IMR-90 (cell line): ENCODE results near the gene C16orf92. TPM values are rescaled to one million over a fixed set of nuclear protein-coding genes. Genes with fewer than 3 reads are reported as not detected.

Experiments used
- ATAC-seq: fragments of 200-7000 bp; cut with Tn5 transposase; 2 replicates; pipeline ENCODE4 v1.9.1; 2020; ENCODE audit warnings: low read depth, mild to moderate bottlenecking, moderate library complexity
- BruUV-seq: library from RNA; stranded (reverse); fragments of 400-500 nt; replicated peaks from 2 replicates; lab custom pipeline; 2021; lab: Mats Ljungman, UMichigan
- CTCF ChIA-PET: fragments of 300-600 bp; formaldehyde crosslinking; extraction: SDS; loops from one replicate; lab custom pipeline; 2021; ENCODE audit warnings: antibody characterized with exemption; lab: Yijun Ruan, JAX
- POLR2A ChIA-PET: fragments of 300-600 bp; sonication (Branson Sonifier 250); formaldehyde crosslinking; loops from one replicate; lab custom pipeline; 2022; ENCODE audit warnings: antibody characterized with exemption; ENCODE audit not compliant: unreplicated experiment; lab: Charles Lee
- DNase-seq: peaks from one replicate; pipeline ENCODE4 v3.0.0; 2013
- H2AFZ ChIP-seq: replicated peaks from 2 replicates; pipeline ENCODE3; 2013; ENCODE audit warnings: low read length, mild to moderate bottlenecking; ENCODE audit not compliant: poor library complexity
- H2AK5ac ChIP-seq: 2 replicates; pipeline ENCODE4 v1.6.1; 2013; ENCODE audit warnings: low read depth, low read length, inconsistent platforms
- H2AK9ac ChIP-seq: replicated peaks from 2 replicates; pipeline ENCODE3; 2013; ENCODE audit warnings: mild to moderate bottlenecking, low read depth, low read length, moderate library complexity; ENCODE audit not compliant: poor library complexity
- H2BK120ac ChIP-seq: 2 replicates; pipeline ENCODE4 v1.6.1; 2013; ENCODE audit warnings: low read depth, low read length, inconsistent platforms
- H2BK15ac ChIP-seq: 3 replicates; pipeline ENCODE4 v1.6.1; 2013; ENCODE audit warnings: low read depth, low read length, inconsistent platforms
- H2BK20ac ChIP-seq: 2 replicates; pipeline ENCODE4 v1.6.1; 2013; ENCODE audit warnings: low read depth, mild to moderate bottlenecking, inconsistent platforms, low read length, moderate library complexity
- H2BK5ac ChIP-seq: 2 replicates; pipeline ENCODE4 v1.6.1; 2013; ENCODE audit warnings: mild to moderate bottlenecking, low read depth, low read length, inconsistent platforms; ENCODE audit not compliant: poor library complexity, severe bottlenecking
- H3K14ac ChIP-seq: replicated peaks from 2 replicates; pipeline ENCODE4 v1.6.1; 2013; ENCODE audit warnings: low read depth, low read length, inconsistent platforms
- H3K18ac ChIP-seq: 2 replicates; pipeline ENCODE4 v1.6.1; 2013; ENCODE audit warnings: low read depth, low read length, control low read depth
- H3K23ac ChIP-seq: 2 replicates; pipeline ENCODE4 v1.6.1; 2013; ENCODE audit warnings: low read depth, low read length, inconsistent platforms
- H3K27ac ChIP-seq: 2 replicates; pipeline ENCODE4 v1.5.1; 2013; ENCODE audit warnings: mild to moderate bottlenecking, control low read depth, low read length; ENCODE audit not compliant: insufficient read depth
- H3K27me3 ChIP-seq: 2 replicates; pipeline ENCODE4 v1.6.1; 2013; ENCODE audit warnings: low read length; ENCODE audit not compliant: control insufficient read depth, insufficient read depth
- H3K36me3 ChIP-seq: 2 replicates; pipeline ENCODE4 v1.6.1; 2013; ENCODE audit warnings: low read length, mixed read lengths; ENCODE audit not compliant: control insufficient read depth, insufficient read depth
- H3K4ac ChIP-seq: 2 replicates; pipeline ENCODE4 v1.6.1; 2013; ENCODE audit warnings: low read depth, low read length, inconsistent platforms
- H3K4me1 ChIP-seq: 2 replicates; pipeline ENCODE4 v1.6.1; 2013; ENCODE audit warnings: low read length, mixed read lengths; ENCODE audit not compliant: control insufficient read depth, insufficient read depth
- H3K4me2 ChIP-seq: 2 replicates; pipeline ENCODE4 v1.6.1; 2013; ENCODE audit warnings: low read depth, mild to moderate bottlenecking, control low read depth, low read length, moderate library complexity
- H3K4me3 ChIP-seq: 2 replicates; pipeline ENCODE4 v1.5.1; 2013; ENCODE audit warnings: low read depth, mild to moderate bottlenecking, control low read depth, low read length, moderate library complexity; ENCODE audit not compliant: insufficient read depth
- H3K56ac ChIP-seq: 2 replicates; pipeline ENCODE4 v1.6.1; 2013; ENCODE audit warnings: low read length, inconsistent platforms; ENCODE audit not compliant: insufficient read depth; ENCODE audit errors: extremely low read depth
- H3K79me1 ChIP-seq, 2 experiments: 2 replicates each; pipeline ENCODE4 v1.6.1; 2013; ENCODE audit warnings: low read length in 2 of 2, inconsistent platforms in 1 of 2, low read depth in 1 of 2
- H3K9ac ChIP-seq: 2 replicates; pipeline ENCODE4 v1.6.1; 2013; ENCODE audit warnings: low read depth, low read length, control low read depth
- H3K9me1 ChIP-seq: 2 replicates; pipeline ENCODE4 v1.6.1; 2013; ENCODE audit warnings: low read length, inconsistent platforms; ENCODE audit not compliant: insufficient read depth
- H3K9me3 ChIP-seq: 2 replicates; pipeline ENCODE4 v1.6.1; 2013; ENCODE audit warnings: low read length; ENCODE audit not compliant: control insufficient read depth, insufficient read depth
- H4K20me1 ChIP-seq: 2 replicates; pipeline ENCODE4 v1.6.1; 2013; ENCODE audit warnings: low read length, inconsistent platforms; ENCODE audit not compliant: insufficient read depth
- H4K5ac ChIP-seq: 2 replicates; pipeline ENCODE4 v1.6.1; 2013; ENCODE audit warnings: mild to moderate bottlenecking, low read depth, low read length, control low read depth
- H4K8ac ChIP-seq, 2 experiments: 2 replicates each; pipeline ENCODE4 v1.6.1; 2013; ENCODE audit warnings: low read depth in 2 of 2, low read length in 2 of 2, control low read depth in 1 of 2, inconsistent platforms in 1 of 2
- H4K91ac ChIP-seq: 2 replicates; pipeline ENCODE4 v1.6.1; 2013; ENCODE audit warnings: low read depth, low read length, inconsistent platforms; ENCODE audit not compliant: insufficient read depth
- BHLHE40 ChIP-seq: fragments of 150-350 bp; IDR thresholded peaks from 2 replicates; pipeline ENCODE4 v1.6.1; 2016; ENCODE audit warnings: mild to moderate bottlenecking, low read depth, low read length
- CEBPB ChIP-seq: IDR thresholded peaks from 2 replicates; pipeline ENCODE4 v1.6.1; 2012; ENCODE audit warnings: low read depth, low read length, improper control_type of control experiment
- CHD1 ChIP-seq: IDR thresholded peaks from 2 replicates; pipeline ENCODE4 v1.6.1; 2012; ENCODE audit warnings: low read depth, low read length, improper control_type of control experiment
- ELK1 ChIP-seq: fragments of 150-350 bp; IDR thresholded peaks from 2 replicates; pipeline ENCODE4 v1.6.1; 2016; ENCODE audit warnings: low read depth, mild to moderate bottlenecking, low read length, moderate library complexity, borderline replicate concordance
- FOS ChIP-seq: fragments of 150-350 bp; IDR thresholded peaks from 2 replicates; pipeline ENCODE4 v1.6.1; 2016; ENCODE audit warnings: low read depth, low read length
- MAFK ChIP-seq: IDR thresholded peaks from 2 replicates; pipeline ENCODE4 v1.6.1; 2012; ENCODE audit warnings: low read depth, low read length, improper control_type of control experiment
- MAZ ChIP-seq: IDR thresholded peaks from 2 replicates; pipeline ENCODE4 v1.6.1; 2012; ENCODE audit warnings: low read depth, mild to moderate bottlenecking, low read length, improper control_type of control experiment, moderate library complexity, borderline replicate concordance
- MXI1 ChIP-seq: IDR thresholded peaks from 2 replicates; pipeline ENCODE4 v1.6.1; 2012; ENCODE audit warnings: low read depth, mild to moderate bottlenecking, low read length, moderate library complexity, borderline replicate concordance
- NFE2L2 ChIP-seq: fragments of 150-350 bp; IDR thresholded peaks from 2 replicates; pipeline ENCODE4 v1.6.1; 2016; ENCODE audit warnings: low read depth, mild to moderate bottlenecking, low read length
- POLR2A ChIP-seq: IDR thresholded peaks from 2 replicates; pipeline ENCODE4 v1.6.1; 2012; ENCODE audit warnings: mild to moderate bottlenecking, low read depth, low read length
- RAD21 ChIP-seq: IDR thresholded peaks from 2 replicates; pipeline ENCODE4 v1.6.1; 2012; ENCODE audit warnings: low read length, improper control_type of control experiment
- RCOR1 ChIP-seq: IDR thresholded peaks from 2 replicates; pipeline ENCODE4 v1.6.1; 2012; ENCODE audit warnings: mild to moderate bottlenecking, low read length, improper control_type of control experiment; ENCODE audit not compliant: insufficient replicate concordance
- RFX5 ChIP-seq: IDR thresholded peaks from 2 replicates; pipeline ENCODE4 v1.8.0; 2012; ENCODE audit warnings: low read depth, mild to moderate bottlenecking, low read length, moderate library complexity
- SMC3 ChIP-seq: fragments of 150-350 bp; IDR thresholded peaks from 2 replicates; pipeline ENCODE4 v1.6.1; 2016; ENCODE audit warnings: low read depth, mild to moderate bottlenecking, antibody characterized with exemption, low read length, moderate library complexity
- USF2 ChIP-seq: fragments of 150-350 bp; IDR thresholded peaks from 2 replicates; pipeline ENCODE4 v1.6.1; 2017; ENCODE audit warnings: mild to moderate bottlenecking, antibody characterized with exemption, low read length, low read depth
- WGBS, 2 experiments: methylation state at CpG; one replicate each; pipeline versions ENCODE4 v1.1.5 to v1.1.7; 2013; ENCODE audit warnings: missing lambda C conversion rate in 2 of 2; ENCODE audit not compliant: insufficient read length in 1 of 2; ENCODE audit errors: extremely low coverage in 2 of 2; 5-methylcytosine and 5-hydroxymethylcytosine counted together
- dilution Hi-C: fragments of 300-500 bp; cut with HindIII; formaldehyde crosslinking; loops from one replicate; pipeline ENCODE4 v1.14.3; 2018; ENCODE audit warnings: low sequenced_read_pairs; ENCODE audit not compliant: unreplicated experiment
- in situ Hi-C: fragments of 300-500 bp; cut with MboI; formaldehyde crosslinking; loops from 3 replicates; pipeline ENCODE4 v1.14.3; 2019; ENCODE audit warnings: low sequenced_read_pairs, inconsistent platforms, mixed read lengths
- intact Hi-C: fragments of 100-400 bp; cut with micrococcal nuclease; formaldehyde crosslinking; loops from 2 replicates; pipeline ENCODE4 v1.10.0; 2022
- polyA plus RNA-seq, 3 experiments: library from polyadenylated mRNA; depleted of rRNA; stranded (reverse); fragments of >200 nt; gene quantifications; 2 replicates each; pipeline ENCODE4 v1.2.3, GENCODE V29; 2012; ENCODE audit warnings: low replicate concordance in 1 of 3
- total RNA-seq: library from RNA; depleted of rRNA; stranded (reverse); fragments of >200 nt; gene quantifications from 2 replicates; pipeline ENCODE4 v1.2.3, GENCODE V29; 2012

The C16orf92 gene
- total and polyA plus RNA-seq, 2 of the 4 experiments (the other 2 are of a cell fraction): not detected

GRCh38 chr16:30032083-30032819, 9.3 kb downstream of the C16orf92 start:
- WGBS, 2 experiments: no CpG with 5 or more reads among the region's 12 CpGs
- Histone ChIP-seq H3K36me3 (no peaks in the 10 kb centered on the region), H4K8ac (no peak overlapping the region), H3K9ac (no peak overlapping the region), H2BK5ac (no peak overlapping the region), H3K4me3 (no peak overlapping the region), H4K91ac (no peak overlapping the region), H2BK120ac (no peak overlapping the region), H3K4me1 (no peaks in the 10 kb centered on the region), H3K18ac (no peak overlapping the region), H2AK5ac (no peak overlapping the region), H3K79me1 (no peaks in the 10 kb centered on the region), H2AFZ (no peak overlapping the region), H3K14ac (no peak overlapping the region), H3K27me3 (peaks cover 55% of the 10 kb centered on the region), H3K56ac (no peak overlapping the region), H3K4me2 (no peak overlapping the region), H3K23ac (no peak overlapping the region), H3K4ac (no peak overlapping the region), H3K27ac (no peak overlapping the region), H3K9me1 (no peaks in the 10 kb centered on the region), H4K20me1 (peaks cover 9% of the 10 kb centered on the region; the same call in 1 of the 2 replicates), H4K5ac (no peak overlapping the region), H2AK9ac (no peak overlapping the region), H3K9me3 (no peaks in the 10 kb centered on the region), H2BK15ac (no peak overlapping the region), H2BK20ac (no peak overlapping the region)
- POLR2A ChIA-PET: no interaction called here
- ATAC-seq (peak; percentile 76), DNase-seq (peak; percentile 67)
- CTCF ChIA-PET: interaction anchor here (0.7 to 1.4 kb wide), 3 partner anchors 9 to 17 kb away, joined by 3 to 6 read pairs (median 4); no protein-coding TSS in a partner anchor
- BruUV-seq: no TSS peak
- dilution Hi-C loops: no loop called here
- intact Hi-C loops: no loop called here
- in situ Hi-C loops: no loop called here
- TF ChIP-seq CHD1: no peak
- TF ChIP-seq NFE2L2: no peak
- no peak for TF ChIP-seq ELK1
- TF ChIP-seq SMC3: peak; percentile 57
- no peak for TF ChIP-seq RCOR1
- TF ChIP-seq CEBPB: no peak
- no peak for TF ChIP-seq MAFK
- TF ChIP-seq RAD21: peak; percentile 84
- TF ChIP-seq POLR2A: no peak
- TF ChIP-seq FOS: no peak
- TF ChIP-seq USF2: no peak
- TF ChIP-seq MXI1: no peak
- no peak for TF ChIP-seq BHLHE40
- TF ChIP-seq MAZ: no peak
- no peak for TF ChIP-seq RFX5
